ENCODE data around the gene GALR3. TPM values are rescaled to one million over a fixed set of nuclear protein-coding genes. Genes with fewer than 3 reads are reported as not detected.

The GALR3 gene
- total RNA-seq, 1 donor from 2014 or later = not detected

GRCh38 chr22:37844904-37845329, 21.7 kb downstream of the GALR3 start:
- Histone ChIP-seq H3K27me3 (ENCODE audit: control insufficient read depth in 3 of 3, insufficient read depth in 3 of 3, low read length in 3 of 3) (no peaks in the 10 kb centered on the region), H3K27ac (ENCODE audit: low read depth, low read length) (peak overlapping the region; percentile 86), H3K36me3 (ENCODE audit: control insufficient read depth in 3 of 3, insufficient read depth in 3 of 3, low read length in 3 of 3) (peaks cover 2 to 4% (median 2%) of the 10 kb centered on the region in 3 donors), H3K4me3 (ENCODE audit: low read length in 3 of 3) (peak overlapping the region; percentile 78 to 85 (median 82)), H3K4me1 (ENCODE audit: control insufficient read depth in 3 of 3, insufficient read depth in 3 of 3, low read length in 3 of 3) (peaks cover 18 to 26% (median 19%) of the 10 kb centered on the region in 3 donors), H3K9me3 (ENCODE audit: control insufficient read depth in 3 of 3, low read length in 3 of 3) (no peaks in the 10 kb centered on the region), H3K9ac (ENCODE audit: low read depth in 1 of 3, low read length in 3 of 3) (peak overlapping the region in 2 of 3 donors; percentile 14 to 33)

- no peaks in the 10 kb centered on the region for H3K9me3 ChIP-seq (ENCODE audit: control insufficient read depth in 3 of 3, low read length in 3 of 3)
- H3K4me1 ChIP-seq (ENCODE audit: control insufficient read depth in 3 of 3, insufficient read depth in 3 of 3, low read length in 3 of 3) = peaks cover 20 to 31% (median 26%) of the 10 kb centered on the region in 3 donors
- no peak overlapping the region for H3K27ac ChIP-seq (ENCODE audit: low read depth, low read length)
- H3K36me3 ChIP-seq (ENCODE audit: control insufficient read depth in 3 of 3, insufficient read depth in 3 of 3, low read length in 3 of 3) = peaks cover 2 to 6% (median 4%) of the 10 kb centered on the region in 3 donors
- H3K4me3 ChIP-seq (ENCODE audit: low read length in 3 of 3) = no peak overlapping the region
- no peaks in the 10 kb centered on the region for H3K27me3 ChIP-seq (ENCODE audit: control insufficient read depth in 3 of 3, insufficient read depth in 3 of 3, low read length in 3 of 3)
- H3K9ac ChIP-seq (ENCODE audit: low read depth in 1 of 3, low read length in 3 of 3) = no peak overlapping the region
Observed at GRCh38 chr22:37846433-37846832, 23.3 kb downstream of the GALR3 start.

DNA sequence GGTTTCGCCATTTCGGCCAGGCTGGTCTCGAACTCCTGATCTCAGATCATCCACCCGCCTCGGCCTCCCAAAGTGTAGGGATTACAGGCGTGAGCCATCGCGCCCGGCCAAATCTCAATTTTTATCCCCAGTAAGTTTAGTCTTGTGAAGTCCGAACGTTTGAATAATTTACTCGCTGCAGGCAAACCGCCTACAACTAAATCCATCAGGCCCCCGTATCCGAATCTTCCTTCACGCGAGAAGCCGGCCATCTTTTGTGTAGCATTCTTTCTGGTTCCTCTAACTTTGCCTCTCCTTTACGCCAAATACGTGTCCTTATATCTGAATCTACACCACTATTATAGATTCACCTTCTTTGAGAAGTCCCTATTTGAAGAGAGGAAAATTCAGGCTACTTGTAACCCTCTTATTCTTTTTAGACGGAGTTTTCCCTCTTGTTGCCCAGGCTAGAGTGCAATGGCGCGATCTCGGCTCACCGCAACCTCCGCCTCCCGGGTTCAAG, 25.5 kb downstream of the GALR3 start:
- H3K4me3 ChIP-seq (ENCODE audit: low read length in 3 of 3) = peak overlapping the region; percentile 96 to 100 (median 99)
- H3K9ac ChIP-seq (ENCODE audit: low read depth in 1 of 3, low read length in 3 of 3) = peak overlapping the region; percentile 89 to 98 (median 97)
- peak overlapping the region; percentile 91 for H3K27ac ChIP-seq (ENCODE audit: low read depth, low read length)
- H3K4me1 ChIP-seq (ENCODE audit: control insufficient read depth in 3 of 3, insufficient read depth in 3 of 3, low read length in 3 of 3) = peaks cover 14 to 20% (median 16%) of the 10 kb centered on the region in 3 donors
- no peaks in the 10 kb centered on the region for H3K9me3 ChIP-seq (ENCODE audit: control insufficient read depth in 3 of 3, low read length in 3 of 3)
- peaks cover 10 to 22% (median 19%) of the 10 kb centered on the region in 3 donors for H3K36me3 ChIP-seq (ENCODE audit: control insufficient read depth in 3 of 3, insufficient read depth in 3 of 3, low read length in 3 of 3)
- H3K27me3 ChIP-seq (ENCODE audit: control insufficient read depth in 3 of 3, insufficient read depth in 3 of 3, low read length in 3 of 3) = no peaks in the 10 kb centered on the region

GRCh38 chr22:37849089-37849751, 26.0 kb downstream of the GALR3 start, which contains the start of gene EIF3L:
Gene EIF3L, plus strand, starts transcription at chr22:37849419. Its CDS starts 31 bp downstream, at chr22:37849450.
- Histone ChIP-seq H3K27ac (ENCODE audit: low read depth, low read length) (peak within 1 kb of the TSS; percentile 91), H3K36me3 (ENCODE audit: control insufficient read depth in 3 of 3, insufficient read depth in 3 of 3, low read length in 3 of 3) (peaks cover 10 to 24% (median 23%) of the 10 kb centered on the region in 3 donors), H3K4me3 (ENCODE audit: low read length in 3 of 3) (peak within 1 kb of the TSS; percentile 96 to 100 (median 99)), H3K9me3 (ENCODE audit: control insufficient read depth in 3 of 3, low read length in 3 of 3) (no peaks in the 10 kb centered on the region), H3K9ac (ENCODE audit: low read depth in 1 of 3, low read length in 3 of 3) (peak within 1 kb of the TSS; percentile 89 to 98 (median 97)), H3K4me1 (ENCODE audit: control insufficient read depth in 3 of 3, insufficient read depth in 3 of 3, low read length in 3 of 3) (peaks cover 14 to 20% (median 16%) of the 10 kb centered on the region in 3 donors), H3K27me3 (ENCODE audit: control insufficient read depth in 3 of 3, insufficient read depth in 3 of 3, low read length in 3 of 3) (no peaks in the 10 kb centered on the region)

- H3K4me1 ChIP-seq (ENCODE audit: control insufficient read depth in 3 of 3, insufficient read depth in 3 of 3, low read length in 3 of 3) = peaks cover 16 to 29% (median 16%) of the 10 kb centered on the region in 3 donors
- no peak overlapping the region for H3K4me3 ChIP-seq (ENCODE audit: low read length in 3 of 3)
- H3K9ac ChIP-seq (ENCODE audit: low read depth in 1 of 3, low read length in 3 of 3) = no peak overlapping the region
- no peaks in the 10 kb centered on the region for H3K9me3 ChIP-seq (ENCODE audit: control insufficient read depth in 3 of 3, low read length in 3 of 3)
- no peak overlapping the region for H3K27ac ChIP-seq (ENCODE audit: low read depth, low read length)
- H3K36me3 ChIP-seq (ENCODE audit: control insufficient read depth in 3 of 3, insufficient read depth in 3 of 3, low read length in 3 of 3) = peaks cover 19 to 39% (median 38%) of the 10 kb centered on the region in 3 donors
- no peaks in the 10 kb centered on the region for H3K27me3 ChIP-seq (ENCODE audit: control insufficient read depth in 3 of 3, insufficient read depth in 3 of 3, low read length in 3 of 3)
Observed at GRCh38 chr22:37850801-37851200, 27.6 kb downstream of the GALR3 start.

- Histone ChIP-seq H3K9me3 (ENCODE audit: control insufficient read depth in 3 of 3, low read length in 3 of 3) (no peaks in the 10 kb centered on the region), H3K36me3 (ENCODE audit: control insufficient read depth in 3 of 3, insufficient read depth in 3 of 3, low read length in 3 of 3) (peaks cover 22 to 44% (median 43%) of the 10 kb centered on the region in 3 donors), H3K9ac (ENCODE audit: low read depth in 1 of 3, low read length in 3 of 3) (no peak overlapping the region), H3K27me3 (ENCODE audit: control insufficient read depth in 3 of 3, insufficient read depth in 3 of 3, low read length in 3 of 3) (no peaks in the 10 kb centered on the region), H3K27ac (ENCODE audit: low read depth, low read length) (no peak overlapping the region), H3K4me3 (ENCODE audit: low read length in 3 of 3) (no peak overlapping the region), H3K4me1 (ENCODE audit: control insufficient read depth in 3 of 3, insufficient read depth in 3 of 3, low read length in 3 of 3) (peaks cover 16 to 29% (median 16%) of the 10 kb centered on the region in 3 donors)
Observed at GRCh38 chr22:37852418-37852817, 29.2 kb downstream of the GALR3 start.

DNA sequence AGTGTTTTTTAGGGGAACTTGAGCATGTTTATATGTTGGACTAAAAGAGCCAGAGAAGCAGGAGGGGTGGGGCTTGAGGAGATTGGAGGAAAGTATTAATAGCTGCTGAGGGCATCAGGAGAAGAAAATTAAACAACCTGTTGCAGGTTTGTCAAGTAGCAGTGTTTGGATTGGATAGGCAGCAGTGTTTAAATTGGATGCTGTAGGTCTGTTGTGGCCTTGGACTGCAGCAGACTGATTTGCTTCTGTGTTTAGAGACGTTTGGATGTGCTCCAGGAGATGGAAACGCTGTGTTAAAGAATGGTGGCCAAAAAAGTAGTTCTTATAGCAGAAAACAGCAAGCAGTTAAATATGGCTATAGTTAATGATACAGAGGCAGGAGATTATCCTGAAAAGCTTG, 31.8 kb downstream of the GALR3 start:
- Histone ChIP-seq H3K36me3 (ENCODE audit: control insufficient read depth in 3 of 3, insufficient read depth in 3 of 3, low read length in 3 of 3) (peaks cover 24 to 55% (median 46%) of the 10 kb centered on the region in 3 donors), H3K4me3 (ENCODE audit: low read length in 3 of 3) (no peak overlapping the region), H3K27ac (ENCODE audit: low read depth, low read length) (no peak overlapping the region), H3K27me3 (ENCODE audit: control insufficient read depth in 3 of 3, insufficient read depth in 3 of 3, low read length in 3 of 3) (no peaks in the 10 kb centered on the region), H3K4me1 (ENCODE audit: control insufficient read depth in 3 of 3, insufficient read depth in 3 of 3, low read length in 3 of 3) (peaks cover 6 to 20% (median 7%) of the 10 kb centered on the region in 3 donors), H3K9me3 (ENCODE audit: control insufficient read depth in 3 of 3, low read length in 3 of 3) (no peaks in the 10 kb centered on the region), H3K9ac (ENCODE audit: low read depth in 1 of 3, low read length in 3 of 3) (no peak overlapping the region)

GRCh38 chr22:37855462-37855861, 32.3 kb downstream of the GALR3 start:
- Histone ChIP-seq H3K4me1 (ENCODE audit: control insufficient read depth in 3 of 3, insufficient read depth in 3 of 3, low read length in 3 of 3) (peaks cover 4 to 20% (median 8%) of the 10 kb centered on the region in 3 donors), H3K27me3 (ENCODE audit: control insufficient read depth in 3 of 3, insufficient read depth in 3 of 3, low read length in 3 of 3) (no peaks in the 10 kb centered on the region), H3K9me3 (ENCODE audit: control insufficient read depth in 3 of 3, low read length in 3 of 3) (no peaks in the 10 kb centered on the region), H3K36me3 (ENCODE audit: control insufficient read depth in 3 of 3, insufficient read depth in 3 of 3, low read length in 3 of 3) (peaks cover 25 to 55% (median 46%) of the 10 kb centered on the region in 3 donors), H3K27ac (ENCODE audit: low read depth, low read length) (no peak overlapping the region), H3K4me3 (ENCODE audit: low read length in 3 of 3) (no peak overlapping the region), H3K9ac (ENCODE audit: low read depth in 1 of 3, low read length in 3 of 3) (peak overlapping the region in 1 of 3 donors; percentile 57)

DNA sequence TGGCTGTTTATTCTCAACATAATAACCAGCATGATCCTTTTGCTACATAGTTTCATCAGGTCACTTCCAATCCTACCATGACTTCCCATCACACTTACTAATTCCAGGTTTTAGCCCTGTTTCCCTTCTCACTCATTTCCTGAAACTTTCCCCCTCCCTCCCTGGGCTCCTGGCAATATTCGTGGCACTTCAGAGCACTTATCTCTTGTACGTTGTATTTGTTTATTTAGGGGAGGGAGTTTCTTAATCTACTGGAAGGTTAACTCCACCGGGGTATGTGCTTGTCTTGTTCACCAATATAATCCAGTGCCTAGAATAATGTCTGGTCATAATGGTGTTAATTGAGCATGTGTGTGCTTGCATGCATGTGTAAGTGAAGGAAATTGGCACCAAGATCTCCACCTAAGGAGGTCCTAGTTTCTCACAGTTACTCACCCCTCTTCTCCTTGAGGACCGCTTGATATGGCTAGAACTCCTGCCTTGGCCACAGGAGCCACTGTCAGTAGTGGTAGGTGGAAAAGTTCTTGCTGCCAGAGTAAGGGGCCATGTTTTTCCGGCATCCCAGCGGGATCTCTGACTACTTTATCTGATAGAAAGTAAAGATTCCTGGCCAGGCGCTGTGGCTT, 37.7 kb downstream of the GALR3 start:
- H3K27me3 ChIP-seq (ENCODE audit: control insufficient read depth in 3 of 3, insufficient read depth in 3 of 3, low read length in 3 of 3) = no peaks in the 10 kb centered on the region
- peaks cover 35 to 54% (median 44%) of the 10 kb centered on the region in 3 donors for H3K36me3 ChIP-seq (ENCODE audit: control insufficient read depth in 3 of 3, insufficient read depth in 3 of 3, low read length in 3 of 3)
- H3K9ac ChIP-seq (ENCODE audit: low read depth in 1 of 3, low read length in 3 of 3) = peak overlapping the region in 2 of 3 donors; percentile 41 to 57
- no peaks in the 10 kb centered on the region for H3K9me3 ChIP-seq (ENCODE audit: control insufficient read depth in 3 of 3, low read length in 3 of 3)
- peaks cover 11 to 29% (median 22%) of the 10 kb centered on the region in 3 donors for H3K4me1 ChIP-seq (ENCODE audit: control insufficient read depth in 3 of 3, insufficient read depth in 3 of 3, low read length in 3 of 3)
- H3K4me3 ChIP-seq (ENCODE audit: low read length in 3 of 3) = no peak overlapping the region
- H3K27ac ChIP-seq (ENCODE audit: low read depth, low read length) = peak overlapping the region; percentile 90
